ENCODE data around the gene GLOD5.

GLOD5 gene

DNA sequence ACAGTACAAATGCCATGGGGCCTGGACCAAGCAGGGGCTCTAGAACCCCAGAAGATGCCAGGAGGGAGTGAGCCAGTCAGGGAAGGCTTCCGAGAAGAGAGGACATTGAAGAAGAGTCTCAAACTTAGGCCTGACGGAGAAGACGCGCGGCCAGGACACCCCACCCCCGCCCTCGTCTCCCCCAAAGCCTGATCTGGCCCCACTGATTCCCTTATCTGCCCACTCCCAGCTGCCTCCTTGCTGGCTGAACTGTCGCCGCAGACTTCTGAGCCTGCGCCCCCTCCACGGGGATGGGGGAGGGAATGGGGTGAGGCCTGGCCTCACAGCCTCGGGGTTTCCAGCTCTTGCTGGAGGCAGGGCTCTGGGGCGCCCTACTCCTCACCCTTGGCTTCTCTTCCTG, 21.2 kb downstream of the GLOD5 start:
- no peaks in the 10 kb centered on the region for H3K9me3 Mint-ChIP-seq (ENCODE audit: low read depth)
- H3K27ac Mint-ChIP-seq: no peak overlapping the region
- H3K4me1 Mint-ChIP-seq (ENCODE audit: low read depth): no peaks in the 10 kb centered on the region
- no peak overlapping the region for H3K4me3 Mint-ChIP-seq
- no peaks in the 10 kb centered on the region for H3K27me3 Mint-ChIP-seq
- H3K36me3 Mint-ChIP-seq: no peaks in the 10 kb centered on the region

DNA sequence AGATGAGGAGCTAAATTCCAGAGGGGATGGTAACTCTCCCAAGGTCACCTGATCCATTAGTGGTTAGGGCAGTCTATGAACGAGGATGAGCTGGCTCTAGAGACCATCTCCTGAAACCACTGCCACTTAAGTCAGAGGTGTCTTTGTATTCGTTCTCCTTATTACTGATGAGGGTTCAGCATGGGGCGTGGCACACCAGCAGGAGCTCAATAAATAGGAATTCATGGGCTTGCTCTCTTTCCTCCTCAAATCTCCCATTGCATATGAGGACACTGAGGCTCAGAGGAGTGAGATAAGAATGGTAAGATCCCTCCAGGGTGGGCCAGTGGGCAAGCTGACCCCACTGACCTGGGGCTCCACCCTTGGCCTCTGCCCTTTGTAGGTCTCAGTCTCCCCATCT, 23.2 kb downstream of the GLOD5 start:
- Mint-ChIP-seq H3K4me3 (no peak overlapping the region), H3K9me3 (ENCODE audit: low read depth) (no peaks in the 10 kb centered on the region), H3K4me1 (ENCODE audit: low read depth) (peaks cover 11% of the 10 kb centered on the region), H3K27ac (no peak overlapping the region), H3K36me3 (no peaks in the 10 kb centered on the region), H3K27me3 (no peaks in the 10 kb centered on the region)

DNA sequence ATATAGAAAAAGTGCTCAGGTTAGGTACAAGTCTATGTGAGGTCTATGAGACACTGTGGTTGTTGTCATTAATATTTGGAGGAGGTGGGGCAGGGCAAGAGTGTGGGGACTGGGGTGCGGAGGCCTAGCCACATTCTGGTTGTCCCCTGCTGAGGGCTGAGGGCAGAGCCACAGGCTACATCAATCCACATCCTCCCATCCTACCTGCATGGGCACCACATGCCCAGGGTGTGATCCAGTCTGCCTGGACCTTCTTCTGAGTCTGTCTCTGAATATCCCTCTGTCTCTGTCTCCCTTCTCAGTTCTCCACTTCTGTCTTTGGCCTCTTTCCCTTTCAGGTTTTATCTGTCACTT, 23.6 kb downstream of the GLOD5 start:
- Mint-ChIP-seq H3K4me3 (no peak overlapping the region), H3K36me3 (no peaks in the 10 kb centered on the region), H3K27me3 (no peaks in the 10 kb centered on the region), H3K9me3 (ENCODE audit: low read depth) (no peaks in the 10 kb centered on the region), H3K4me1 (ENCODE audit: low read depth) (peaks cover 15% of the 10 kb centered on the region), H3K27ac (no peak overlapping the region)

DNA sequence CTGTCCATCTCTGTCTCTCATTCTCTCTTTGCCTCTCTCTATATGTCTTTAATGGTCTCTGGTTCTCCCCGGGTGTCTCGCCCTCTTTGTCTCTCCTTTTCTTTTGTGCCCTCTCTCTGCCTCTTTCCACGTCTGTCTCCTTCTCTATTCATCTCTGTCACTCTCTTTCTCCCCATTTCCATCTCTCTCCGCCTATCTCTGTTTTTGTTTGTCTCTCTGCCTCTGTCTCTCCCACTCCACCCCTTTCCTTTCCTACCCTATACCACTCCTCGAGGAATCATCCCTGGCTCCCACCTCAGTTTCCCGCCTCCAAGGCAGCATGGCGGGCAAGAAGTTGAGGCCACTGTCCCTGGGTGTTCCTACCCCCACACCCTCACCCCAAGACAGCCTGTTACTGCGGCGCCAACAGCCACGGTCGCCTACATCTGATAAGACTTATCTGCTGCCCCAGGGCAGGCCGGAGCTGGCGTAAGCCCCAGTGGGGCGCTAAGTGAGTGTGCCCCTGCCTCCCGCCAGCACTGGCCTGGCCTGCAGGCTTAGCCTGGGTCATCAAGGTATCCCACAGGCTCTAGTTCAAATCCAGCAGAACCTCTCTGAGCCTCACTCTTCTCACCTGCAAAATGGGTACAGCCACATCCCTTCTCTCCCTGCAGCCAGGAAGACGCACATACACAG, 24.1 kb downstream of the GLOD5 start:
- Mint-ChIP-seq H3K4me3 (no peak overlapping the region), H3K36me3 (no peaks in the 10 kb centered on the region), H3K27me3 (no peaks in the 10 kb centered on the region), H3K4me1 (ENCODE audit: low read depth) (peaks cover 15% of the 10 kb centered on the region), H3K9me3 (ENCODE audit: low read depth) (no peaks in the 10 kb centered on the region), H3K27ac (no peak overlapping the region)

DNA sequence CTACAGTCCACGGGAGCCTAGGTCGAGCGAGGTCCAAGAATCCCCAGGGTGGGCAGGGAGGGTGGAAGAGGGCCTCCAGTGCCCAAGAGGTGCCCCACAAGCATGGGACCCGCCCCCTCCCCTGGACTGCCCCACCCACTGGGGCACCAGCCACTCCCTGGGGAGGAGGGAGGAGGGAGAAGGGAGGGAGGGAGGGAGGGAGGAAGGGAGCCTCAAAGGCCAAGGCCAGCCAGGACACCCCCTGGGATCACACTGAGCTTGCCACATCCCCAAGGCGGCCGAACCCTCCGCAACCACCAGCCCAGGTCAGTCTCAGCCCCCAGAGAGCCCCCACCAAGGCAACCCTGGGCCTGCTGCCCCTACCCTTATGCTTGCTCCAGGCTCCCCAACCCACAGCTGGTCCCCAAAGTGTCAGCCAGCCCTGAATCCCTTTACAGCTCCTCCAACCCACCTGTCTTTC, 24.8 kb downstream of the GLOD5 start, which contains the start of gene GATA1:
Gene GATA1 (plus strand): TSS at position 250 of the 460 bp plus-strand sequence. CDS start 4,520 bp downstream, outside the sequence.
- Mint-ChIP-seq H3K4me3 (no peak within 1 kb of the TSS), H3K9me3 (ENCODE audit: low read depth) (no peaks in the 10 kb centered on the region), H3K4me1 (ENCODE audit: low read depth) (peaks cover 15% of the 10 kb centered on the region), H3K27me3 (no peaks in the 10 kb centered on the region), H3K36me3 (no peaks in the 10 kb centered on the region), H3K27ac (no peak within 1 kb of the TSS)

DNA sequence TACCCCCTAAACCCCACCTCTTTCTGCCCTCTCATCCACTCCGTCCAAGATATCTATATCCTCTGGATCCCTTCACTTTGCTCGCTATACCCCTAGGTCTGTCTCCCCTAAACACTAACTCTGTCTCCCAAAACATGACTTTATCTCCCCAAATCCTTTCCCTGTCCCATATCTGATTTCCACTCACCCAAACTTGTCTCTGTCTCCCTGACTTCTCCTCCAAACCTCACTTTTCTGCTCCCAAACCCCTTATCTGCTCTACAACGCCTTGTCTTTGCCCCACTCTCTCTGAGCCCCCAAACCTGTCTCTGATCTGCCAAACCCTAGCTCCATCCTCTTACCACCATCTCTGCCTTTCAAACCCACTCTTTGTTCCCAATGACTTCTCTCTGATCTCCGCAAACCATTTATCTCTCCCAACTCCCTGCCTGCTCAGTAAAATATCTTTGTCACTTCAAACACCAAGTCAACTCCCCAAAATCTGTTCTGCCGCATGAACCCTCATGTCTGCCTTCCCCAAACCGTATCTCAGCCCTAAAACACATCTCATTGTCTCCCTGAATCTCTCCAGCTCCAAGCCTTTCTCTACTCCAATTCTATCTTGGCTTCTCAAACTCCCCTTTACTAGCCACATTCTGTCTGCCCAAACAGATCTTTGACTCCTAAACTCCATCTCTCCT, 25.4 kb downstream of the GLOD5 start:
- H3K4me1 Mint-ChIP-seq (ENCODE audit: low read depth): peaks cover 15% of the 10 kb centered on the region
- H3K4me3 Mint-ChIP-seq: no peak overlapping the region
- H3K27ac Mint-ChIP-seq: no peak overlapping the region
- no peaks in the 10 kb centered on the region for H3K9me3 Mint-ChIP-seq (ENCODE audit: low read depth)
- no peaks in the 10 kb centered on the region for H3K36me3 Mint-ChIP-seq
- no peaks in the 10 kb centered on the region for H3K27me3 Mint-ChIP-seq

DNA sequence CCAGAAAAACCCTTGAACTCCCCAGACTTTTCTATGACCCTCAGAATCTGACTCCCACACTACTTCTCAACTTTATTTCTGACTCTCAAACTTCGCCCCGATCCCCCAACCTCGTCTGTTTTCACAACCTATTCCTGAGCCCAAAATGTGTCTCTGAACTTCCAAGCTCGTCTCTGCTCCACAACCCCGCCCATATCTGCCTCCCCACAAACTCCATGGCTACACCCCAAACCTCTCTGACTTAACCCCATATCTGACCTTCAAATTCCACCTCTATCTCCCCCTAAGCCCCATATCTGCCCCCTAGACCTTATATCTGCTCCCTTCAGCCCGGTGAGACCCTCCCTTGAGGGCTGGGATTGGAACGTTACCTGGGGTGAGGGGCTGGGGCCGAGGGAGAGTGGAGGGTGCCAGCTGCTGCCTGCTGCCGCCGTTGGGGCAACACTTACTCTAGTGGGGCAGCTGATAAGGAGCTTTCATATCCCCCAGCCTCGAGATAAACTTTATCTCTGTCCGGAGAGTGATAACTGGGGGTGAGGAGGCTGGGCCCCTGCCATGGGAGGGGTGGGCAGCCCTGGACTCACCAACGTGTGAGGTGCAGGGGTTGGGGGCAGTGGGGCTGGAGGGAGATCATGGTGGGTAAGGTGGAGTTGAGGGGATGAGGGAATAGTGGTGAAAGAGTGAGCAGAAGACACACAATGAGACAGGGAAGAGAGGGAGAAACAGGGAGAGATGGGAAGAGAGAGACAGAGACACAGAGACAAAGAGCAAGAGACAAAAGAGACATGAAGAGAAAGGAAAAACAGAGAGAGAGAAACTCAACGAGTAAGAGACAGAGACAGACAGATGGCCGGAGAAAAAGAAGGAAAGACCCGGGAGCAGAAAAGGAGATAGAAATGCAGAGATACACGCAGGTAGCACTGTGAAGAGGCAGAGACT, 26.2 kb downstream of the GLOD5 start:
- Mint-ChIP-seq H3K36me3 (no peaks in the 10 kb centered on the region), H3K4me3 (no peak overlapping the region), H3K27me3 (no peaks in the 10 kb centered on the region), H3K9me3 (ENCODE audit: low read depth) (no peaks in the 10 kb centered on the region), H3K4me1 (ENCODE audit: low read depth) (peaks cover 15% of the 10 kb centered on the region), H3K27ac (no peak overlapping the region)

DNA sequence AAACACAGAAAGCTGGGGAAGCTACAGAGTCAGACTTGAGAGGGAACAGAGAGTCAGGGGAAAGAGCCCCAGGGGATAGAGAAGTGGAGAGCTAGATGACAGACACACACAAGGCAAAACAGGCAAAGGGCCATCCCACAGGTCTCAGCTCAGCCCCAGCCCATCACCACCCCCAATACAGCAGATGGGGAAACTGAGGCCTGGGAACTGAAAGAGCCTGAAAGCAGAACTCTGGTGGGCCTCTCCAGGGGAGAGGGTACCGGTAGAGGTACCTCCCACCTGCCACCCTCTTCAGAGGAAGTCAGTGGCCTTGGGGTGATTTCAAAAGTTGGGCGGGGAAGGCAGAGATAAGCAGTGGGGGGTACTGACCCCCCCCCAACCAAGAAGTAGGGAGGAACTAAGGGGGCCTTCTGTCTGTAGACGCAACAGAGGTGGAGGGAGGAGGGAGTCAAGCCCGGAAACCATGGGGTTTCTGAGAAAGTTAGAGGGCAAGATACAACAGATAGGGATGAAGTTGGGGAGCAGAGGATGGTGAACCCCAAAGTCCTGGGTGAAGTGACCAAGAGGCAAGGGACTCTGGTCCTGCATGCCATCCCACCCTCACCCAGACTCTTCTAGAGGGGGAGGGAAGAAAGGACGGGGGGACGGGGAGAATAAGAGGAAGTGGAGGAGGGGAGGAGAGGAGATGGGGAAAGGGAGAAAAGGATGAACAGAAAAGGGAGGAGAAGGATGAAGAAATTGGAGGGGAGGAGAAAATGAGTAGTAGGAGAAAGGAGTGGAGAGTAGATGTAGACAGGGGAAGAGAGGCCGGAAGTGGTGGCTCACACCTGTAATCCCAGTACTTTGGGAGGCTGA, 28.0 kb downstream of the GLOD5 start:
- Mint-ChIP-seq H3K27ac (peak overlapping the region; percentile 46), H3K4me1 (ENCODE audit: low read depth) (peaks cover 15% of the 10 kb centered on the region), H3K9me3 (ENCODE audit: low read depth) (no peaks in the 10 kb centered on the region), H3K36me3 (no peaks in the 10 kb centered on the region), H3K4me3 (no peak overlapping the region), H3K27me3 (no peaks in the 10 kb centered on the region)

DNA sequence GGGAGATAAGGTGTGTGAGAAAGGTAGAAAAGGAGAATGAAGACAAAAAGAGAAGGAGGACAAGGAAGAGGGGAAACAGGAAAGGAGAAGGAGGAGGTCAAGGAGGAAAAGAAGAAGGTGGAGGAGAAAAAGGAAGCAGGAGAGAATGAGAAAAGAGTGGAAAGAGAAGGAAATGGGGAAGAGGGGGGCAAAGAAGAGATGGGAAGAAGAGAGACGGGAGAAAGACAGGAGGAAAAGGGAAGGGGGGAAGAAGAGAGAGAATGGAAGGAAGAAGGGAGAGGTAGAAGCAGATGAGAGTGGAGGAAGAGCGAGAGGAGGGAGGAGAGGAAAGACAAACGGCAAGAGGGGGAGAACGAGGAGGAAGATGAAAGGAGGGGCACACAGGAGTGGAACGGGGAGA, 28.9 kb downstream of the GLOD5 start:
- Mint-ChIP-seq H3K27ac (no peak overlapping the region), H3K27me3 (no peaks in the 10 kb centered on the region), H3K4me1 (ENCODE audit: low read depth) (peaks cover 15% of the 10 kb centered on the region), H3K36me3 (no peaks in the 10 kb centered on the region), H3K4me3 (no peak overlapping the region), H3K9me3 (ENCODE audit: low read depth) (no peaks in the 10 kb centered on the region)

DNA sequence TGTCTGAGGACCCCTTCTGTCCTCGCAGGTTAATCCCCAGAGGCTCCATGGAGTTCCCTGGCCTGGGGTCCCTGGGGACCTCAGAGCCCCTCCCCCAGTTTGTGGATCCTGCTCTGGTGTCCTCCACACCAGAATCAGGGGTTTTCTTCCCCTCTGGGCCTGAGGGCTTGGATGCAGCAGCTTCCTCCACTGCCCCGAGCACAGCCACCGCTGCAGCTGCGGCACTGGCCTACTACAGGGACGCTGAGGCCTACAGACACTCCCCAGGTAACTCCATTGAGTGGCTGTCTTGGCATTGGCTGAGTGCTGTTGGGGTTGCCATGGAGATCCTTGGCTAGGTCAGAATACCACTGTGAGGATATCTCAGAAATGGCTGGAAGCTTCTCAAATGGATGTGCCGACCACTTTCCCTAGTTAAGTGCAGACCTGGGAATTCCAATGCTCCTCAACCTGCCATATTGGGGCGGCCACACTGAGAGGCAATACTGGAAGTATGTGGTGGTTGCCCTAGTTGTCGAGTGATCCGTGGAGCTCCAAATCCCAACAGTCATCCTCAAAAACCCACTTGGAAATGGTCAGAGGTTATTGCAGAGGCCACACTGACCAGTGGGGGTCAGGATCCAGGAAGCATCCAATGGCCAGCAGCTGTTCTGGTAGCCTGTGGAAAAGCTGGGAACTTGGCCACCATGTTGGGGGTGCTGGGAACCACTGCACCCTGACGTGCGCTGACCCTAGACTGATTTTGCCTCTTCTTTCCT, 29.7 kb downstream of the GLOD5 start:
- Mint-ChIP-seq H3K27ac (no peak overlapping the region), H3K9me3 (ENCODE audit: low read depth) (no peaks in the 10 kb centered on the region), H3K36me3 (no peaks in the 10 kb centered on the region), H3K4me3 (no peak overlapping the region), H3K4me1 (ENCODE audit: low read depth) (peaks cover 15% of the 10 kb centered on the region), H3K27me3 (no peaks in the 10 kb centered on the region)

DNA sequence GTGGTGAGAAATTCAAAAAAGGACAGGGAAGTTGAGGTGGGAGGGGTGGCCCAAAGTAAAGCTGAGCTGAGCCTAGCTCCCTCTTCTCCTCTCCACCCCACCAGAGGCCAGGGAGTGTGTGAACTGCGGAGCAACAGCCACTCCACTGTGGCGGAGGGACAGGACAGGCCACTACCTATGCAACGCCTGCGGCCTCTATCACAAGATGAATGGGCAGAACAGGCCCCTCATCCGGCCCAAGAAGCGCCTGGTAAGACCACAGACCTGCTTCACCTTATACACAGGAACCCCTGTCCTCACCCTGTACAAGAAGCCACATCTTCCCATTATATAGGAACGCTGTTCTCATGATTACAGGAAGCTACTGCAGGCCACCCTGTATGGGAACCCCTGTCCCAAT, 30.7 kb downstream of the GLOD5 start:
- H3K27me3 Mint-ChIP-seq: no peaks in the 10 kb centered on the region
- no peaks in the 10 kb centered on the region for H3K36me3 Mint-ChIP-seq
- H3K9me3 Mint-ChIP-seq (ENCODE audit: low read depth): no peaks in the 10 kb centered on the region
- peaks cover 15% of the 10 kb centered on the region for H3K4me1 Mint-ChIP-seq (ENCODE audit: low read depth)
- H3K27ac Mint-ChIP-seq: no peak overlapping the region
- no peak overlapping the region for H3K4me3 Mint-ChIP-seq

DNA sequence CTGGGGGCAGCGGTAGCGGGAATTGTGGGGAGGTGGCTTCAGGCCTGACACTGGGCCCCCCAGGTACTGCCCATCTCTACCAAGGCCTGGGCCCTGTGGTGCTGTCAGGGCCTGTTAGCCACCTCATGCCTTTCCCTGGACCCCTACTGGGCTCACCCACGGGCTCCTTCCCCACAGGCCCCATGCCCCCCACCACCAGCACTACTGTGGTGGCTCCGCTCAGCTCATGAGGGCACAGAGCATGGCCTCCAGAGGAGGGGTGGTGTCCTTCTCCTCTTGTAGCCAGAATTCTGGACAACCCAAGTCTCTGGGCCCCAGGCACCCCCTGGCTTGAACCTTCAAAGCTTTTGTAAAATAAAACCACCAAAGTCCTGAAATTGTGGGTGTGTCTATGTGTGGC, 32.4 kb downstream of the GLOD5 start:
- Mint-ChIP-seq H3K27ac (no peak overlapping the region), H3K4me1 (ENCODE audit: low read depth) (peaks cover 10% of the 10 kb centered on the region), H3K4me3 (no peak overlapping the region), H3K36me3 (no peaks in the 10 kb centered on the region), H3K27me3 (no peaks in the 10 kb centered on the region), H3K9me3 (ENCODE audit: low read depth) (no peaks in the 10 kb centered on the region)

DNA sequence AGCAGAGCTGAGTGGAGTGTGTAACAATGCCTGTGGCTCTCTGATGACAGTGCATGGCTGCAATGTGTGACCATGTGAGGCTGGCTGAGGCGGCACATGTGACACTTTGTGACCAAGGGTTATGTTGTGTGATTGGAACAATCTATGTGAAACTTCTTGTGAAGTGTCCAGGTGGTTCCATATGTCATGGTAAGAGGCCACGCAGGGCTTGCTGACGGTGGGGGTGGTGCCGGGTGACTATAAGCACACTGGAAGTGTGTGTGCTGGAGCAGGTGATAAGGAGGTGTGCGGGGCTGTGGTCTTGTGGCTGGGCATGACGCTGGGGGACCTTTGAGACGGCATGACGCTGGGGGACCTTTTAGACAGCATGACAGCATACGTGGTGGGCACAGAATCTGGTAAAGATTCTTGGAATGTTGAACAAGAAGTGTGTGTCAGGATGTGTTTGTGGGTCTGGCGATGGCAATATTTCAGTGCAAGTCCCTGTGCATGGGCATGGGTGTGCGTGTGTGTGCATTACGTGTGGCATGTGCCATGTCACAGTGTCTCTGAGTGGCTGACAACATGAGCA, 32.9 kb downstream of the GLOD5 start:
- H3K4me1 Mint-ChIP-seq (ENCODE audit: low read depth): peaks cover 6% of the 10 kb centered on the region
- H3K36me3 Mint-ChIP-seq: no peaks in the 10 kb centered on the region
- H3K4me3 Mint-ChIP-seq: no peak overlapping the region
- H3K9me3 Mint-ChIP-seq (ENCODE audit: low read depth): no peaks in the 10 kb centered on the region
- H3K27ac Mint-ChIP-seq: no peak overlapping the region
- H3K27me3 Mint-ChIP-seq: no peaks in the 10 kb centered on the region
